Liver (tissue), 10 donors: Measurements from ENCODE around the gene SMIM14. TPM values are rescaled to one million over a fixed set of nuclear protein-coding genes. Genes with fewer than 3 reads are reported as not detected.

Source experiments
- DNase-seq: peaks from one replicate; pipeline ENCODE4 v3.0.0-alpha.2; 2017; ENCODE audit warnings: low spot score
- H3K27ac ChIP-seq, 2 donors: one replicate each; pipeline ENCODE4 v1.7.0; 2013; ENCODE audit warnings: inconsistent platforms in 2 of 2, low read length in 2 of 2, control low read depth in 1 of 2, low read depth in 1 of 2, mild to moderate bottlenecking in 1 of 2
- H3K27me3 ChIP-seq, 4 donors: one replicate each; pipeline versions ENCODE4 v1.6.1 to v1.7.0; 2013; ENCODE audit warnings: low read length in 3 of 4, inconsistent platforms in 1 of 4, mild to moderate bottlenecking in 1 of 4, moderate library complexity in 1 of 4; ENCODE audit not compliant: control insufficient read depth in 4 of 4, insufficient read depth in 4 of 4
- H3K36me3 ChIP-seq, 4 donors: one replicate each; pipeline versions ENCODE4 v1.6.1 to v1.7.0; 2013; ENCODE audit warnings: low read length in 3 of 4, mild to moderate bottlenecking in 3 of 4, low read depth in 1 of 4, moderate library complexity in 1 of 4; ENCODE audit not compliant: control insufficient read depth in 4 of 4, insufficient read depth in 3 of 4
- H3K4me1 ChIP-seq, 4 donors: one replicate each; pipeline versions ENCODE4 v1.6.1 to v1.7.0; 2013; ENCODE audit warnings: low read length in 3 of 4, mild to moderate bottlenecking in 3 of 4, moderate library complexity in 1 of 4; ENCODE audit not compliant: control insufficient read depth in 4 of 4, insufficient read depth in 4 of 4
- H3K4me3 ChIP-seq, 3 donors: one replicate each; pipeline versions ENCODE4 v1.6.1 to v1.7.0; 2013; ENCODE audit warnings: low read length in 3 of 3, control low read depth in 1 of 3, low read depth in 1 of 3, mild to moderate bottlenecking in 1 of 3
- H3K9ac ChIP-seq, 2 donors: one replicate each; pipeline ENCODE4 v1.7.0; 2013; ENCODE audit warnings: low read length in 2 of 2, mild to moderate bottlenecking in 2 of 2, moderate library complexity in 2 of 2, control low read depth in 1 of 2, low read depth in 1 of 2
- H3K9me3 ChIP-seq, 4 donors: one replicate each; pipeline versions ENCODE4 v1.6.1 to v1.7.0; 2013; ENCODE audit warnings: low read length in 3 of 4; ENCODE audit not compliant: control insufficient read depth in 4 of 4
- CTCF ChIP-seq: fragments of 150-350 bp; IDR thresholded peaks from 2 replicates; pipeline ENCODE4 v1.5.1; 2017; ENCODE audit warnings: improper control_type of control experiment, low read depth, low read length; ENCODE audit not compliant: missing input control
- FOXA1 ChIP-seq: IDR thresholded peaks from 2 replicates; pipeline ENCODE4 v1.6.1; 2016; ENCODE audit warnings: antibody characterized with exemption
- GABPA ChIP-seq, 2 donors: IDR thresholded peaks in 1 of 2; conservative IDR thresholded peaks in 1 of 2; 2 replicates each; pipeline ENCODE4 v1.6.1; 2016; ENCODE audit warnings: antibody characterized with exemption in 2 of 2, mild to moderate bottlenecking in 1 of 2, moderate library complexity in 1 of 2
- HNF4A ChIP-seq, 2 donors: conservative IDR thresholded peaks; 2 replicates each; pipeline ENCODE4 v1.6.1; 2016; ENCODE audit warnings: antibody characterized with exemption in 2 of 2, mild to moderate bottlenecking in 2 of 2
- HNF4G ChIP-seq: IDR thresholded peaks from 2 replicates; pipeline ENCODE4 v1.6.1; 2016; ENCODE audit warnings: antibody characterized with exemption
- NR2F2 ChIP-seq: IDR thresholded peaks from 2 replicates; pipeline ENCODE4 v1.6.1; 2016; ENCODE audit warnings: antibody characterized with exemption
- REST ChIP-seq: IDR thresholded peaks from 2 replicates; pipeline ENCODE4 v1.6.1; 2016; ENCODE audit warnings: antibody characterized with exemption, mild to moderate bottlenecking
- RXRA ChIP-seq, 2 donors: IDR thresholded peaks; 2 replicates each; pipeline ENCODE4 v1.6.1; 2017 to 2018; ENCODE audit warnings: antibody characterized with exemption in 2 of 2, mild to moderate bottlenecking in 1 of 2
- SP1 ChIP-seq: IDR thresholded peaks from 2 replicates; pipeline ENCODE4 v1.6.1; 2018; ENCODE audit warnings: antibody characterized with exemption, mild to moderate bottlenecking
- TAF1 ChIP-seq: conservative IDR thresholded peaks from 2 replicates; pipeline ENCODE4 v1.6.1; 2016; ENCODE audit warnings: antibody characterized with exemption, mild to moderate bottlenecking
- YY1 ChIP-seq: IDR thresholded peaks from 2 replicates; pipeline ENCODE4 v1.6.1; 2016; ENCODE audit warnings: antibody characterized with exemption, mild to moderate bottlenecking
- WGBS: extraction: QIAGEN DNeasy Blood & Tissue Kit; methylation state at CpG from one replicate; pipeline ENCODE4 v1.1.7; 2013; 5-methylcytosine and 5-hydroxymethylcytosine counted together
- polyA plus RNA-seq, 2 donors: library from polyadenylated mRNA; stranded (reverse) in 1 of 2; unstranded in 1 of 2; fragments of 200-250 nt in 1 of 2; fragments of >200 nt in 1 of 2; fragmentation: Nextera tagmentation in 1 of 2; extraction: Ambion mirVana in 1 of 2; gene quantifications; one replicate each; pipeline versions ENCODE4 v1.2.1 to v1.2.3, GENCODE V29; 2013 to 2015
- small RNA-seq: library from RNA; depleted of rRNA; stranded (forward); fragments of <200 nt; gene quantifications from one replicate; pipeline ENCODE3, GENCODE V24; 2014
- total RNA-seq, 2 donors: library from RNA; depleted of rRNA; stranded (reverse); fragments of >200 nt; gene quantifications; one replicate each; pipeline ENCODE4 v1.2.3, GENCODE V29; 2014
- TF ChIP-seq, protein P1 (sequence below): IDR thresholded peaks from 2 replicates; pipeline ENCODE4 v1.6.1; 2016; ENCODE audit warnings: antibody characterized with exemption
- TF ChIP-seq, protein P2 (sequence below): IDR thresholded peaks from 2 replicates; pipeline ENCODE4 v1.6.1; 2016; ENCODE audit warnings: antibody characterized with exemption
- donor health status: healthy.
- donor health status: healthy.
- donor health status: healthy.
- donor health status: healthy.
- donor health status: healthy.

SMIM14 gene
- total and polyA plus RNA-seq, 4 donors, result 21.1 to 311 (median 91.6) TPM

GRCh38 chr4:39498727-39499020 is 140.0 kb downstream of the SMIM14 start (continued):
- TF ChIP-seq HNF4G, result no peak
- no peak for TF ChIP-seq RXRA (IDR thresholded peaks at IDR 0.05)
- TF ChIP-seq TAF1, result no peak
- TF ChIP-seq CTCF, result no peak

GRCh38 chr4:39497909-39498726 is 140.5 kb downstream of the SMIM14 start:
- Histone ChIP-seq H3K9ac (no peak overlapping the region), H3K27ac (no peak overlapping the region), H3K4me3 (no peak overlapping the region), H3K4me1 (peaks cover 0 to 3% (median 1%) of the 10 kb centered on the region in 4 donors), H3K36me3 (peaks cover 12 to 35% (median 31%) of the 10 kb centered on the region in 4 donors), H3K27me3 (no peaks in the 10 kb centered on the region), H3K9me3 (no peaks in the 10 kb centered on the region)
- 96% methylated on average over 1 of the region's 1 CpG for WGBS
- DNase-seq, result no peak
- TF ChIP-seq, protein P1, sequence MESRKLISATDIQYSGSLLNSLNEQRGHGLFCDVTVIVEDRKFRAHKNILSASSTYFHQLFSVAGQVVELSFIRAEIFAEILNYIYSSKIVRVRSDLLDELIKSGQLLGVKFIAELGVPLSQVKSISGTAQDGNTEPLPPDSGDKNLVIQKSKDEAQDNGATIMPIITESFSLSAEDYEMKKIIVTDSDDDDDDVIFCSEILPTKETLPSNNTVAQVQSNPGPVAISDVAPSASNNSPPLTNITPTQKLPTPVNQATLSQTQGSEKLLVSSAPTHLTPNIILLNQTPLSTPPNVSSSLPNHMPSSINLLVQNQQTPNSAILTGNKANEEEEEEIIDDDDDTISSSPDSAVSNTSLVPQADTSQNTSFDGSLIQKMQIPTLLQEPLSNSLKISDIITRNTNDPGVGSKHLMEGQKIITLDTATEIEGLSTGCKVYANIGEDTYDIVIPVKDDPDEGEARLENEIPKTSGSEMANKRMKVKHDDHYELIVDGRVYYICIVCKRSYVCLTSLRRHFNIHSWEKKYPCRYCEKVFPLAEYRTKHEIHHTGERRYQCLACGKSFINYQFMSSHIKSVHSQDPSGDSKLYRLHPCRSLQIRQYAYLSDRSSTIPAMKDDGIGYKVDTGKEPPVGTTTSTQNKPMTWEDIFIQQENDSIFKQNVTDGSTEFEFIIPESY, result no peak
- TF ChIP-seq GABPA (IDR thresholded peaks at IDR 0.05 in 1 of 2, conservative IDR thresholded peaks at IDR 0.05 in 1 of 2) (no peak), CTCF (no peak), REST (no peak), SP1 (no peak), RXRA (IDR thresholded peaks at IDR 0.05) (no peak), FOXA1 (no peak), HNF4G (no peak), NR2F2 (no peak), YY1 (no peak), HNF4A (conservative IDR thresholded peaks at IDR 0.05) (no peak)
- TF ChIP-seq, protein P2, sequence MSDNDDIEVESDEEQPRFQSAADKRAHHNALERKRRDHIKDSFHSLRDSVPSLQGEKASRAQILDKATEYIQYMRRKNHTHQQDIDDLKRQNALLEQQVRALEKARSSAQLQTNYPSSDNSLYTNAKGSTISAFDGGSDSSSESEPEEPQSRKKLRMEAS, result no peak

Small RNAs within 50 kb of the gene (small RNA-seq; reads per million reads assigned to genes)
- not detected for gene RNU7-11P

Other genes with a start within 250 kb of the SMIM14 start
- gene KLB, start 231.9 kb downstream of the SMIM14 start, total RNA-seq, result 10 to 100 TPM; 28.0 to 31.0 TPM
- 10 to 100 TPM; 13.5 to 17.5 TPM for gene KLB, start 231.9 kb downstream of the SMIM14 start, polyA plus RNA-seq
- 1,000 to 10,000 TPM in 1 of 2 donors, 100 to 1,000 TPM in 1; 732 to 1,176 TPM for gene RPL9, start 179.9 kb downstream of the SMIM14 start, total RNA-seq
- gene RPL9, start 179.9 kb downstream of the SMIM14 start, polyA plus RNA-seq, result 100 to 1,000 TPM; 427 to 499 TPM
- 1 to 10 TPM; 7.1 to 9.7 TPM for gene LIAS, start 179.8 kb downstream of the SMIM14 start, total RNA-seq
- 1 to 10 TPM; 9.4 to 9.7 TPM for gene LIAS, start 179.8 kb downstream of the SMIM14 start, polyA plus RNA-seq
- 100 to 1,000 TPM in 1 of 2 donors, 10 to 100 TPM in 1; 33.1 to 241 TPM for gene UGDH, start 111.4 kb downstream of the SMIM14 start, total RNA-seq
- 100 to 1,000 TPM in 1 of 2 donors, 10 to 100 TPM in 1; 40.5 to 127 TPM for gene UGDH, start 111.4 kb downstream of the SMIM14 start, polyA plus RNA-seq
- 10 to 100 TPM; 25.8 to 26.3 TPM for gene UBE2K, start 59.3 kb upstream of the SMIM14 start, total RNA-seq
- 10 to 100 TPM; 21.5 to 45.3 TPM for gene UBE2K, start 59.3 kb upstream of the SMIM14 start, polyA plus RNA-seq